K562 (cell line): ENCODE results near the gene CLTRN. TPM values are rescaled to one million over a fixed set of nuclear protein-coding genes. Genes with fewer than 3 reads are reported as not detected.

Source experiments
- CREB1 ChIP-seq, 2 experiments: sonication (generic) in 1 of 2; formaldehyde crosslinking in 1 of 2; IDR thresholded peaks; 2 replicates each; pipeline versions ENCODE4 v1.6.1 to v1.8.0; 2012 to 2022; ENCODE audit warnings: inconsistent platforms in 1 of 2, mild to moderate bottlenecking in 1 of 2, missing genetic modification reagents in 1 of 2, moderate library complexity in 1 of 2
- MYBL2 ChIP-seq, 2 experiments: fragments of 450-650 bp in 1 of 2; sonication (generic) in 1 of 2; formaldehyde crosslinking in 1 of 2; IDR thresholded peaks; 2 replicates each; pipeline versions ENCODE4 v1.6.1 to v1.8.1; 2017 to 2022; ENCODE audit warnings: borderline replicate concordance in 1 of 2, inconsistent platforms in 1 of 2, low read depth in 1 of 2, mild to moderate bottlenecking in 1 of 2, missing genetic modification reagents in 1 of 2, moderate library complexity in 1 of 2
- TGIF2 ChIP-seq: sonication (generic); formaldehyde crosslinking; IDR thresholded peaks from 2 replicates; pipeline ENCODE4 v1.8.1; 2022; ENCODE audit warnings: mild to moderate bottlenecking, missing genetic modification reagents, moderate library complexity
- ZBTB17 ChIP-seq: fragments of 450-650 bp; formaldehyde crosslinking; IDR thresholded peaks from 2 replicates; pipeline ENCODE4 v1.4.0; 2020; ENCODE audit warnings: mild to moderate bottlenecking
- ZBTB5 ChIP-seq: fragments of 450-650 bp; IDR thresholded peaks from 2 replicates; pipeline ENCODE4 v1.6.1; 2017; ENCODE audit warnings: antibody characterized with exemption
- polyA plus RNA-seq, 8 experiments: library from polyadenylated mRNA; depleted of rRNA in 4 of 8; stranded (reverse) in 5 of 8; unstranded in 3 of 8; fragments of >200 nt; fragmentation: Nextera tagmentation in 2 of 8; fragmentation: Illumina TruSeq in 1 of 8; extraction: Ambion mirVana in 2 of 8; extraction: Trizol in 1 of 8; gene quantifications; 2 replicates each; pipeline versions ENCODE4 v1.2.1 to v1.2.3, GENCODE V29; 2011 to 2014; ENCODE audit warnings: inconsistent platforms in 1 of 8, missing spikeins in 1 of 8
- total RNA-seq, 7 experiments: library from RNA; depleted of rRNA in 6 of 7; stranded (reverse); fragments of >200 nt in 6 of 7; fragmentation: Illumina TruSeq in 2 of 7; extraction: Trizol in 2 of 7; gene quantifications; 2 replicates each; pipeline versions ENCODE4 v1.2.1 to v1.2.3, GENCODE V29; 2011 to 2021; ENCODE audit warnings: low replicate concordance in 1 of 7
- TF ChIP-seq, protein P1 (sequence below): fragments of 250-450 bp; sonication (Bioruptor Pico); IDR thresholded peaks from 2 replicates; pipeline ENCODE4 v1.4.0; 2020; ENCODE audit warnings: mild to moderate bottlenecking, moderate library complexity, borderline replicate concordance

The CLTRN gene
- total and polyA plus RNA-seq, 9 of the 15 experiments (the other 6 are each of a cell fraction or from before 2014, with no cell fraction given) = 0.11 to 0.36 (median 0.18) TPM; not detected in 2

- TF ChIP-seq CREB1 (IDR thresholded peaks at IDR 0.05) = no peak
- no peak for TF ChIP-seq CREB1 (CRISPR knock-in tag; IDR thresholded peaks at IDR 0.05)
- no peak for TF ChIP-seq ZBTB17 (CRISPR knock-in tag)
- TF ChIP-seq, protein P1, sequence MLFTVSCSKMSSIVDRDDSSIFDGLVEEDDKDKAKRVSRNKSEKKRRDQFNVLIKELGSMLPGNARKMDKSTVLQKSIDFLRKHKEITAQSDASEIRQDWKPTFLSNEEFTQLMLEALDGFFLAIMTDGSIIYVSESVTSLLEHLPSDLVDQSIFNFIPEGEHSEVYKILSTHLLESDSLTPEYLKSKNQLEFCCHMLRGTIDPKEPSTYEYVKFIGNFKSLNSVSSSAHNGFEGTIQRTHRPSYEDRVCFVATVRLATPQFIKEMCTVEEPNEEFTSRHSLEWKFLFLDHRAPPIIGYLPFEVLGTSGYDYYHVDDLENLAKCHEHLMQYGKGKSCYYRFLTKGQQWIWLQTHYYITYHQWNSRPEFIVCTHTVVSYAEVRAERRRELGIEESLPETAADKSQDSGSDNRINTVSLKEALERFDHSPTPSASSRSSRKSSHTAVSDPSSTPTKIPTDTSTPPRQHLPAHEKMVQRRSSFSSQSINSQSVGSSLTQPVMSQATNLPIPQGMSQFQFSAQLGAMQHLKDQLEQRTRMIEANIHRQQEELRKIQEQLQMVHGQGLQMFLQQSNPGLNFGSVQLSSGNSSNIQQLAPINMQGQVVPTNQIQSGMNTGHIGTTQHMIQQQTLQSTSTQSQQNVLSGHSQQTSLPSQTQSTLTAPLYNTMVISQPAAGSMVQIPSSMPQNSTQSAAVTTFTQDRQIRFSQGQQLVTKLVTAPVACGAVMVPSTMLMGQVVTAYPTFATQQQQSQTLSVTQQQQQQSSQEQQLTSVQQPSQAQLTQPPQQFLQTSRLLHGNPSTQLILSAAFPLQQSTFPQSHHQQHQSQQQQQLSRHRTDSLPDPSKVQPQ = no peak
- TF ChIP-seq TGIF2 (CRISPR knock-in tag) = no peak
- TF ChIP-seq ZBTB5 = no peak
- TF ChIP-seq MYBL2 (IDR thresholded peaks at IDR 0.05; ENCODE audit: low read depth) = no peak
- no peak for TF ChIP-seq MYBL2 (CRISPR knock-in tag; IDR thresholded peaks at IDR 0.05; ENCODE audit: borderline replicate concordance)
Observed at GRCh38 chrX:15702488-15703371, 38.1 kb upstream of the CLTRN start (continued).
